Ovary (tissue), 9 donors: ENCODE results near the gene BRK1. TPM values are rescaled to one million over a fixed set of nuclear protein-coding genes. Genes with fewer than 3 reads are reported as not detected.

Source experiments
- polyA plus RNA-seq, 2 donors: library from polyadenylated mRNA; stranded (reverse); fragments of 200-250 nt in 1 of 2; fragments of 350-450 nt in 1 of 2; fragmentation: Illumina TruSeq in 1 of 2; extraction: RNeasy Lipid Tissue Mini Kit (QIAGEN cat#74804) in 1 of 2; gene quantifications; one replicate each; pipeline ENCODE4 v1.2.3, GENCODE V29; 2013 to 2014
- total RNA-seq, 7 donors: library from RNA; depleted of rRNA in 2 of 7; stranded (reverse); fragments of >200 nt in 2 of 7; fragmentation: NEBNext Ultra II Directional in 3 of 7; extraction: Animal tissue kit (Norgen Biotek cat#: 25700) in 3 of 7; gene quantifications; one replicate each; pipeline versions ENCODE4 v1.1.0 to v1.2.4, GENCODE V29; 2016 to 2023
- donor health status: DM: no; HTN: no; CAD: no; lungs with moderate emphysema.
- donor health status: DM: no; HTN: no; CAD: no.
- donor health status: Bipolar disorder and iron deficiency.
- donor health status: DM: yes; HTN: yes; CAD: no.
- donor health status: DM: no; HTN: no; CAD: no.
- donor health status: DM: yes; HTN: yes; CAD: no.

Gene BRK1
- total and polyA plus RNA-seq, 9 donors = 69.7 to 292 (median 124) TPM

Other genes with a start within 250 kb of the BRK1 start
- 1 to 10 TPM in 2 of 7 donors, under 1 TPM in 1, not detected in 4; 0.23 to 3.0 (median 1.2) TPM for gene CIDEC, start 235.4 kb upstream of the BRK1 start, total RNA-seq
- 1 to 10 TPM in 1 of 2 donors, not detected in 1; 1.4 TPM for gene CIDEC, start 235.4 kb upstream of the BRK1 start, polyA plus RNA-seq
- gene JAGN1, start 225.1 kb upstream of the BRK1 start, total RNA-seq = 10 to 100 TPM; 25.7 to 39.9 (median 31.6) TPM
- gene JAGN1, start 225.1 kb upstream of the BRK1 start, polyA plus RNA-seq = 10 to 100 TPM; 36.2 to 54.0 TPM
- 1 to 10 TPM in 6 of 7 donors, under 1 TPM in 1; 0.48 to 3.6 (median 1.3) TPM for gene IL17RE, start 212.8 kb upstream of the BRK1 start, total RNA-seq
- gene IL17RE, start 212.8 kb upstream of the BRK1 start, polyA plus RNA-seq = 1 to 10 TPM; 1.1 to 2.0 TPM
- gene IL17RC, start 198.6 kb upstream of the BRK1 start, total RNA-seq = 10 to 100 TPM; 24.0 to 46.5 (median 37.4) TPM
- gene IL17RC, start 198.6 kb upstream of the BRK1 start, polyA plus RNA-seq = 10 to 100 TPM; 14.2 to 34.1 TPM
- gene CRELD1, start 181.8 kb upstream of the BRK1 start, total RNA-seq = 10 to 100 TPM; 11.2 to 35.2 (median 29.0) TPM
- 10 to 100 TPM; 18.3 to 31.8 TPM for gene CRELD1, start 181.8 kb upstream of the BRK1 start, polyA plus RNA-seq
- 1 to 10 TPM; 1.4 to 6.0 (median 2.6) TPM for gene PRRT3, start 163.3 kb upstream of the BRK1 start, total RNA-seq
- gene PRRT3, start 163.3 kb upstream of the BRK1 start, polyA plus RNA-seq = 1 to 10 TPM; 1.0 TPM
- gene EMC3, start 128.8 kb upstream of the BRK1 start, total RNA-seq = 10 to 100 TPM; 21.3 to 45.2 (median 28.4) TPM
- gene EMC3, start 128.8 kb upstream of the BRK1 start, polyA plus RNA-seq = 100 to 1,000 TPM in 1 of 2 donors, 10 to 100 TPM in 1; 46.0 to 108 TPM
- 1 to 10 TPM; 2.0 to 4.1 (median 3.4) TPM for gene FANCD2, start 89.2 kb upstream of the BRK1 start, total RNA-seq
- 1 to 10 TPM; 2.4 to 4.3 TPM for gene FANCD2, start 89.2 kb upstream of the BRK1 start, polyA plus RNA-seq
- gene FANCD2OS, start 7.4 kb upstream of the BRK1 start, total RNA-seq = not detected
- not detected for gene FANCD2OS, start 7.4 kb upstream of the BRK1 start, polyA plus RNA-seq
- gene VHL, start 26.1 kb downstream of the BRK1 start, total RNA-seq = 10 to 100 TPM; 22.5 to 36.0 (median 32.9) TPM
- 10 to 100 TPM; 24.2 to 55.2 TPM for gene VHL, start 26.1 kb downstream of the BRK1 start, polyA plus RNA-seq
- 1 to 10 TPM; 1.4 to 1.8 (median 1.5) TPM for gene IRAK2, start 49.2 kb downstream of the BRK1 start, total RNA-seq
- 1 to 10 TPM; 1.1 to 2.3 TPM for gene IRAK2, start 49.2 kb downstream of the BRK1 start, polyA plus RNA-seq
- gene TATDN2, start 132.8 kb downstream of the BRK1 start, total RNA-seq = 10 to 100 TPM; 17.3 to 46.4 (median 41.2) TPM
- 10 to 100 TPM; 25.3 to 29.4 TPM for gene TATDN2, start 132.8 kb downstream of the BRK1 start, polyA plus RNA-seq
- 1 to 10 TPM in 5 of 7 donors, under 1 TPM in 2; 0.24 to 2.4 (median 1.7) TPM for gene GHRL, start 177.3 kb downstream of the BRK1 start, total RNA-seq
- under 1 TPM; 0.23 to 0.34 TPM for gene GHRL, start 177.3 kb downstream of the BRK1 start, polyA plus RNA-seq
- 10 to 100 TPM; 48.8 to 93.6 (median 74.5) TPM for gene SEC13, start 205.4 kb downstream of the BRK1 start, total RNA-seq
- gene SEC13, start 205.4 kb downstream of the BRK1 start, polyA plus RNA-seq = 10 to 100 TPM; 47.6 to 75.5 TPM